Stimulated activated CD8-positive, alpha-beta memory T cell treated with anti-CD3 and anti-CD28 coated beads, Interleukin-2, amount 100 ng/mL, for 1 hour (primary cell): ENCODE measurements around the gene KCNT1.
"Not testable (repeated sequence)": the region's sequence is repeated elsewhere in the genome, so short reads cannot be mapped to it uniquely, and the experiment has no call there.

Experiments used
- DNase-seq, 2 donors: peaks; one replicate each; pipeline ENCODE4 v3.0.0-alpha.2; 2020; ENCODE audit warnings: low read depth in 2 of 2

The KCNT1 gene

DNA sequence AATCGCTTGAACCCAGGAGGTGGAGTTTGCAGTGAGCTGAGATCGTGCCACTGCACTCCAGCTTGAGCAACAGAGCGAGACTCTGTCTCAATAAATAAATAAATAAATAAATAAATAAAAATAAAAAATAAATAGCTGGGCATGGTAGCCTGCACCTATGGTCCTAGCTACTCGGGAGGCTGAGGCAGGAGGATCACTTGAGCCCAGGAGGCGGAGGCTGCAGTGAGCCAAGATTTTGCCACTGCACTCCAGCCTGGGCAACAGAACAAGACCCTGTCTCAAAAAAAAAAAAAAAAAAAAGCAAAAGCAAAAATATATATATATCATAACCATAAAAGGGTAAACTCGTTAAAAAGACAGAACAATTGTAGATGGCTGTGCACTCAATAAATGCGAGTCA lies 29.2 kb upstream of the KCNT1 start:
- not testable (repeated sequence) for DNase-seq

DNA sequence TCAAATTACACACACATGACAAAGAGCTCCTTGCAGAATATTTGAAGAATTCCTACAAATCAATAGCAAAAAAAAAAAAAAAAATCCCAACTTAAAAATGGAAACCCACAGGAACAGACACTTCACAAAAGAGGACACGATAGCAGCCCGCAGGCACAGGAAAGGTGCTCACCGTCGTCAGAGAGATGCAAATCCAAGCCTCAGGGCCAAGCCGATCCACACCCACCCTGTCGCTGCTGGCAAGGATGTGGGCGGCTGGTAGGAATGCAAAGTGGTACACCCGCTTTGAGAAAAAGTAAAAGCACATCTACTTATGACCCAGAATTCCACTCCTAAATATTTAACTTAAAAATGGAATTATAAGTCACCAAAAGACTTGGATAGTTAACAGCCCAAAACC lies 28.0 kb upstream of the KCNT1 start:
- no peak for DNase-seq

DNA sequence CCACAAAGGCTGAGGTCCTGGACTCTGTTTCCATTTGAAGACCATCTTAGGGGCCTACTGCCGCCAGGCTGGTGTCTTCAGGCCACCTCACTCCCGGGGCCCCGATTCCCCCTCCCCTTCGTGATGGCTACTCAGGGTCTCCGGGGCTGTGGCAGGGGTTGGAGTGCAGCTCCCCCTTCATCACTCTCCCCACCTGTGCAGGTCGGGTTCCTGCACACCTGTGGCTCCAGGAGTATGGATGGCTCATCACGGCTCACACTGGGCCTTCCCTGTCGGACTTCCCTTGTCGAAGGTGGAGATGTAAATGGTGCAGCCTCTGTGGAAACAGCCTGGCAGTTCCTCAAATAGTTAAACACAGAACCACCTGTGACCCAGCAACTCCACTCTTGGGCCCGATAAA lies 27.0 kb upstream of the KCNT1 start:
- no peak for DNase-seq

DNA sequence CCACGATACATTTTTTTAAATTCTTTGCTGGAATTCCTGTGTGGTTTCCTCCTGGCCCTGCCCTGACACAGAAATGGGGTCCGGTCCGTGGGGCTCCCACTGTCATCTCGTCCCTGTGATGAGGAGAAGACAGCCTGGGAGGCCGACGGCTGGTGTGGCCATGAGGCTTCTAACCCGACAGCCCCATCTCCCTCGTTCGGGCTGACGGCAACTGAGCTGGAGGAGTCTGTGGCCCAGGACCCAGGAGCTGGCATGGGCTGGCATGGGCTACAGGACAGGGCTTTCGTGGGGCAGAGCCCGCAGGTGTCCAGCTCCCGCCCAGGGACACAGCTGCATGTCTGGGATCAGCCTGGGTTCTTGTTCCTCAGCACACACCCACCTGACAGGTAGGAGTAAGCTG lies 25.1 kb upstream of the KCNT1 start:
- no peak for DNase-seq

DNA sequence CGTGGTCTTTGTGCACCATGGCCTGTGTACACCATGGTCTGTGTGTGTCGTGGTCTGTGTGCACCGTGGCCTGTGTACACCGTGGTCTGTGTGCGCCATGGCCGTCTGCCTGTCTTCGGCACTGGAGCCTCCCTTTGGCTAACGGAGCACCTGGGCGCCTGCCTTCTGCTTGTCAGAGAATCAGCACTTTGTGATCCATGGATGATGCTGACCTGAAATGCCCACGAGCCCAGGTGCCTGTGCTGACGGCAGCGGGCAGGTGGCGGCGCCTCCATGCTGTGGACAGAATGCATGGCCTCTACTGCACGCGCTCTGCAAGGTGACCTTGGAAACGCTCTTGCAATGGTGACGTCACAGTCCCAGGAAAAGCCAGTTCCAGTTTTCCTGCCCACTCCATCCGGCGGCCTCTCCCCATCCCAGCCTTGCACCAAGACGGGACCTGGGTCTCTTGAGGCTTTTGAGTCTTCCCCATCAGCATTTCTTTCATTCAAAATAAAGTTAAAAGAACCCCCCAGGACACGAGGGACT lies 24.3 kb upstream of the KCNT1 start:
- DNase-seq = no peak

DNA sequence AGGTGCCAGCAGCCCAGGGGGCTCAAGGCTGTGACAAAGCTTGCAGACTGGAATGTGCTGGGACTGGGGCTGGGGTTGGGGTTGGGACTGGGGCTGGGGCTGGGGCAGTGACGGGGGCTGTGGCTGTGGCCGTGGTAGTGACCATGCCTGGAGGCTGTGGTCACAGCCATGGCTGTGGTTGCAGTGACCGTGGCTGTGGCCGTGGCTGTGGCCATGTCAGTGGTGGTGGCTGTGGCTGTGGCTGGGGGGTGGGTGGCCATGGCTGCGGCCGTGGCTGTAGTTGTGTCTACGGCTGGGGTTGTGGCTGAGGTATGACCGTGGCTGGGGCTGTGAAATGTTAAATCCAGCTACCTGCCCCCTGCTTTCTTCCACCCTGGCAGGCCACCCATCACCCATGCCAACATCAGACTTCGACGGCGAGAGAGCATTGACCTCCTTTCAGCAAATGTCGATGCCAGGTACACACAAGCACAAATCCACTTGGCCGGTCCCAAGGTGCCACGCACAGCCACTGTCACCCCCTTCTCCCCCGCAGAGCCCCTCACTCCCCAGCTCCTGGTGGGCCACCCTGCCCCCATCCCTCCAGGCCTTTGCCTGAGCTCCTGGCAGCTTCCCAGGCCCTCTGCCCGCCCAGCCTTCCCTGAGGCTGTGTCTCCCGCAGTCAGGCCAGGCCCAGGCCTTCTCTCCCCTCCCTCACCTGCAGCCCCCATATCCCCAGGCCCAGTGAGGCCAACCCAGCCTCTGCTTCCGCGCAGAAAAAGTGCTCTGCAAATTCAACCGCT lies 23.6 kb upstream of the KCNT1 start:
- DNase-seq = no peak

DNA sequence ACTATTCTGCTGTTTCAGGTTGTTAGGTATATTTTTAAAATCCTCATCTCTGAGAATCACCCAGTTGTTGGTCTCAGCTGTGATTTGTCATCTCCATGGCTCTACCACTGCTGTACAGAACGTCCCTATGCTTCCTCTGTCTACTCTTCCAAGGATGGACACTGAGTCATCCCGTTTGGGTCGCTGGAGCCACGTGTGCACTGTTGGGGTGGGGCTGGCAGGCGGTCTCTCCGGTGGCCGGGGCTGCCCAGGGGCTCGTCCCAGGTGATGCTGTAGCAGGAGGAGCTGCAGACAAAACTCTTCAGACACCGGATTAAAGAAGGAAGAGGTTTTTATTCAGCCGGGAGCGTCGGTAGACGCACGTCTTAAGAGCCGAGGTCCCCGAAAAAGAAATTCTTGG lies 21.9 kb upstream of the KCNT1 start:
- no peak for DNase-seq

DNA sequence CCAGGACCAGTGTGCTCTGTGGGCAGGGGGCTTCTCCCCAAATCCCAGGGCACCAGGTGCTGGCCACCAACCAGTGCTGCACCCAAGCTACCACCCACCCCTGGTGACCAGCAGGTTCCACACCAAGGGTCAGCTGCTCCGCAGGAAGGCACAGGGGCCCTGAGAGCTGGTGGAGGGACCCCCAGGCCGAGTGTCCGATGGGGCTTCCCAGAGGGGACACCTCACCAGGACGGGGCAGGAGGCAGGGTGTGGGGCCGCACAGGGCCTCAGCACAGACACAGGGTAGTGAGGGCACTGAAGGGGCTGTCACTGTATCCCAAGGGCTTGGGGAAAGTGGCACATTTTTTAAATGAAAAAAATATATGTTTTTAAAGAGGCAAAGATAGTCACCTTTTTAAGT lies 20.8 kb upstream of the KCNT1 start:
- DNase-seq = no peak

DNA sequence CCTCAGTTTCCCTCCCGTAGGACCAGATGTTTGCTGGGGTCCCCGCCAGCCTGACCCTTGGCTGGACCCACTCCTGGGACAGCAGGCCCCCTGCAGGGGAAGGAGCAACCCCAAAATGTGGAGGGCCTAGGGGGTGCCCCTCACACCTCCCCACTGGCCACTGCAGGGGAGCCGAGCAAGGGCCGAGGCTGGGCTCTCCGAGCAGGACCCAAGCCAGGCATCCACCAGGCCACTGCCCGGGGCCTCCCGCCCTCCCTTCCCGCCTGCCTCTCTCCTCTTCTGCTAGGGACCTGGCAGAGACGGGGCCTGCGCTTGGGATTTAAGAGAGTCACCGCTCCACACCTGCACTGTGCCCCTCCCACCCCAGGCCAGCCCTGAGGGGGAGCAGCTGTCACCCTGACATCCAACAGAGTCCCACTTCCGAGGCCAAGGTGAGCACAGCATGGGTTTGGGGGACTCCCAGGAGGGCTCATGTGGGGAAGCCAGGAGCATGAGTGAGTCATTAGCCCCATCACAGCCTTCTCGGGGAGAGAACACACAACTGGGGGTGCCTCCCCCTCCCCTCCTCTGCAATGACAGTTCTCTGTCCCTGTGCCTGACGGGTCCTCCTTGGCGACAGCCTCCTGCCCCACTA lies 18.5 kb upstream of the KCNT1 start:
- no peak for DNase-seq

DNA sequence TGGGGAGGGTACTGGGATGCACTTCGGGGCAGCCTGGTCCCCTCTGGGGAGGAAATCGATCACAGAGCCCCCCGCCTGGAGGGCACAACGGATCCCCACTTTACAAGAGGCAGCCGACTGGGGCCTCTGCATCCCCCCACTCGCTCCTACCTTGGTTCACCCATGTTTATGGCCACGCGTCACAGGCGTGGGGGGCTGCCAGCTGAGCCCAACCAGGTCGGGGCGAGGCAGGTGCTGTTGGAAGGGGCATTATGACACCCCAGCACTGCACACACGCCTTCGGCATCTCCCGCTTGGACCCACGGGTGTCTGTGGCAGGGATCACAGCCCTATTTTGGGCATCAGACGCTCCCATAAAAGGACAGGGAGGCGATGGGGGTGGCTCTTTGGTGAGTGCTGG lies 17.3 kb upstream of the KCNT1 start:
- DNase-seq = no peak

DNA sequence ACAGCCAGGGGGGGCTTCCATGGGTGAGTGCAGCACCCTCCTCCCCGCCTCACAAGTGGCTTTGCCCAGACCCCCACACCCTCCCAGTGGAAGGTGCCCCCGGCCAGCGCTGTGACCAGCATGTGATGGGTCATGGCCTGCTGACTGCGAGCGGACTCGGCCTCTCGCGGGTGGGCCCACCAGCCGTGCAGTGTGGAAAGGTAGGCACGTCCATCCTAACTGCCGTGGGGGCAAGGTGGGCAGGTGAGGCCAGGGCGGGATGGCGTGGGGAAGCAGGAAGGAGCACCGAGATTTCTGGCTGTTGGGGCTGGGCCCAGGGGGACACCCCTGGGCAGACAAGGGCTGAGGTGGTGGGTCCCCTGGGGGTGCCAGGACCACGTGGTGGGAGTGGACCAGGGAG lies 14.8 kb upstream of the KCNT1 start:
- DNase-seq = no peak

DNA sequence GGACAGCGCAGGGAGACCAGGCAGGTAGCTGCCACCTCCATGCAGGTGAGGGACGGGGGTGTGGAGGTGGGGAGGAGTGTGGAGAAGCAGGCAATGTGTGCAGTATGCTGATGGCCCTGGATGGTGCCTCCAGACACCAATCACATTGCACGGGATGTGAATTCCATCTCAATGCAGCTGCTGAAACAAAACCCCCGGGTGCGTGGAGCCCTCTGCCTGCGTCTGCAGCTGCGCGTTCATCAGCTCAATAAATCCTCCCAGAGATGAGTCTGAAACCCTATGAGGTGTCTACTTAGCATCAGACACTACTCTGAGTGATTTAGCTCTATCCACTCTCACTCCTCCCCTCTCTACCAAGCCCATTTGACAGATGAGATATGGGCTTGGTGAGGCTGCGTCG lies 13.0 kb upstream of the KCNT1 start:
- DNase-seq = no peak

DNA sequence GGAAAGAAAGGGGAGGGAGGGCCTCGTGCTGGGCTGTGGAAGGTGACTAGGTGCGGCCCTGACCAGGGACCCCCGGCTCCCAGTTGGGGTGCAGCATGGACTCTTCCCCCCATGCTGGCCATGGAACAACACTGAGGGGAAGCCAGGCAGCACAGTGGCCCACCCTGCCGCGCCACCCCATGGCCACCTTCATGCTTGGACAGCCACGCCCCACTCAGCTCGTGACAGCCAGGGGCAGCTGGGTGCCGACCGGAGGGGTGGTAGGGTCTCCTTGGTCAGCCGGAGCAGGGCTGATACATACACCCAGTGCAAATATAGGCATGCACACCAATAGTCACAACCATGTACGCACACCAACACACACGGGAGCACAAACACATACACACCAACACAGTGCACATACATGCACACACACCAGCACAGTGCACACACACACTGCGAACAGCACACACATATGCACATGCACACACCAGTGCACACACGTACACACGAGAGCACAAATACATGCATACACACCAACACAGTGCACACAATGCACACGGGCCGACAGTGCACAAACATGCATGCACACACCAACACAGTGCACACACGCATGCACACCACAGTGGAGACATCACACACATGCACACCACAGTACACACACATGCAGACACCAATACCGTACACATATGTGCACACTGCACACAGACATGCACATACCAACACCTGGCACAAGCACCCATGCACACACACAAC lies 11.0 kb upstream of the KCNT1 start:
- no peak for DNase-seq

DNA sequence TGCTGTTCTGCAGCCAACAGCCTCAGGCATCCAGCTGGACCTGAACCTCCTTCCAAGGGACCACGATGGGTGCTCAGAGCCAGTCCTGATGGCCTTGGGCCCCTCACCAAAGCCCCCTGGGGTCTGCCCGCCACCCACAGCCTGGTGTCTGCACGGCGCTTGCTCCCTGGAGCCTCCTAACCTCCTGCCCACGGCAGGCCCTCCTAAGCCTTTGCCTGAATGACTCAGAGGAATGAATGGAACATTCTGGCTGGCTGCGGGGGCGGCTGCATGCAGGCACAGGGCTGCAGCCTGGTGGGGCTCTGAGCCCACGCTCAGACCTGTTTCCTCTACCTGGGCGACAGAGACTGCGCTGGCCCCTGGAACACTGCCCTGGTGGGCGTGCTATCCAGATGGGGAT lies 9.6 kb upstream of the KCNT1 start:
- DNase-seq = no peak

DNA sequence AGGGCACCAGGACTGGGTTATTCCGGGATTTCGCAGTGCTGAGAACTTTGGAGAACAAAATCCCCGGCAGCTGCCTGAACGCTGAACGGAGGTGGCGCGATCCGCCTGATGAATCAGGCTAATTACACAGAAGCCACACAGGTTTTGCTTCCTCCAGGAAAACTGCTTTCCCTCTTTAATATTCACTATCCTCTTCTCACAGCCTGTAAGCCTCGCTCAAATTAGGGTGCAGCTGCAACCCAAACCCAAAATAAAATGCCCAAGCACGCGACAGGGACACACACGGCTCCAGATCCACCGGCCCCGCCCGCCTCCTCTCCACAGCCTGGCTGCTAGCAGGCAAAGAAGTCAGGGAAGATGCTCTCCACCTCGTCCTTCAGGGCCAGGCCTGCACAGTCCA lies 8.7 kb upstream of the KCNT1 start:
- no peak for DNase-seq

DNA sequence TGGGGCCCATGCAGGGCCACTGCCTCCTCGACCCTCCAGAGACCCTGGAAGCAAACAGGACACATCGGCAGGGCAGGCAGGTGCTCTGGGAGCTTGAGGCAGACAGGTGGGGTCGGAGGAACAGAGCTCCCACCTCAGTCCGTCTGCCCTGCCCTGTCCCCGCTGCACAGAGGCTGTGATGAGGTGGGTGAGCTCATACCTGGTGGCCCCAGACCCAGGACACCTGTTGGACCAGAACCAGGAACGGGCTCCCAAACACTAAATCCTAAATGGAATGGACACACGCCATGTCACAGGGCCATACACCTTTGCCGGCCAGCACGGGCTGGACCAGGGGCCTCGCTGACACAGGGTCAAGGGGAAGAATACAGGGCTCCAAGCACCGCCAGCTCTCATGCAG lies 8.2 kb upstream of the KCNT1 start:
- no peak for DNase-seq

DNA sequence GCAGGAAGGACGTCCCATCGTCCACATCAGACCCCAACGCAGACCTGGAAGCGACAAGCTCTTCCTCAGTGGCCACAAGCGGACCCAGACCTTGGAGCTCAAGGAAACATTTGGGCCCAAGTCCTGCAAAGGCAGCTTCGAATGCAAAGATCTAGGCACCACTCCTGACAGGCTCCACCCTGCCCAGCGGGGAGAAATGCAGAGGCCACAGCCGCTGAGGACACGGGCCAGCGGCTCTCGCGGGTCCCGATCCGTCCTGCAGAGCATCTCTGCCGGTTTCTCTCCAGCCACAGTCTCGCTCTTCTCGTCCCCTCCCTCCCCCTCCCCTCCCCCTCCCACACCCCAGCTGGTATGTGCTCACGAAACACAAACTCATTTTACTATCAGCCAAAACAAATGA lies 7.6 kb upstream of the KCNT1 start:
- DNase-seq = no peak

DNA sequence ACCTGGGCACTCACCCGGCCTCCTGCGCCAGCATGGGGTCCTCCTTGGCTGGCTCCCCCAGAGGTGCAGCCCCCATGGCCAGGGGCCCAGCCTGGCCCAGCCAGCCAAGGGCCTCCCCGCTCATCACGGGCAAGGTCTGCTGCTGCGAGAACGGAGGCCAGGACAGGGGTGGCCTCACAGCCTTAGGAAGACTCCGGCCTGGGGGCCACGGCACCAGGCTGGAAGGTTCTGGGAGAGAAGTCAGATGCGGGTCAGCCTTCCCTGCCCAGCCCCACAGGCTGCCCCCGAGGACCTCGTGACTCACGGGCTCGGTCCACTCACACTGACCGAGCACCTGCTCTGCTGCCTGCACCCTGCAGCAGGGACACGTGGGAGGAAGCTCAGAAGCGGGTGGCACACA lies 6.9 kb upstream of the KCNT1 start:
- DNase-seq = no peak

DNA sequence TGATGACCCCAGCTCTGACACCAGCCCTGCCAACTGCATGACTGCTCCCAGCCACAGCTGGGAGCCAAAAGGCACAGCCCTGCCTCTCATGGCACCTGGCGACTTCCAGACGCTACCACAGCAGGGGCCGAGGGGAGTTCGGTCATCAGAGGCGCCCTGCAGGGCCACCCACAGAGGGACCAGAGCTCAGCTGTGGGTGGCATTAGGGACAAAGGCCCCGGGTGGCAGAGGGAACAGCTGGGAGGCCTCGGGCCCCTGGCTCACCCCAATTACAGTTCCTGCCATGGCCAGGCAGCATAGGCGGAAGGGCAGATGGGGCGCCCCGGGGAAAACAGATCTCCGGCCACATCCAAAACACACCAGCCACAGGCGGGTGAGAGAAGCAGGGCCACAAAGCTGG lies 6.3 kb upstream of the KCNT1 start:
- no peak for DNase-seq

DNA sequence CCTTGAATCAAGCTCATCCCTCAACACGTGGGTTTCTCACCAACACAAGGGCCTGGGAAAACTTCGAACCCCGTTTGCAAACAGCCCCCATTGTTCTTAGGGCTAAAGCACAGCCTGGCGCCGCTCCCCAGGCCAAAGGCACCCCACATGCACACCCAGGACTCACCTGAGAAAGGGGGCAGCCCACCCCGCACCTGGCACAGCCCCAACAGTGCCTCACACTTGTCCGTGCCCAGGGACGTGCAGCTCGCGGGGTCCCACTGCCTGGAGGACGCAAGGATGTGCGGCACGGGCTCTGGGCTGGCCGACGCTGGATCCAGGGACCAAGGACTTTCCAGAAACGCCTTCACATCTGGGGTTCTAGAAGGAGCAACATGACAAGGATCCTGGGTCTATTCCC lies 5.5 kb upstream of the KCNT1 start:
- no peak for DNase-seq

DNA sequence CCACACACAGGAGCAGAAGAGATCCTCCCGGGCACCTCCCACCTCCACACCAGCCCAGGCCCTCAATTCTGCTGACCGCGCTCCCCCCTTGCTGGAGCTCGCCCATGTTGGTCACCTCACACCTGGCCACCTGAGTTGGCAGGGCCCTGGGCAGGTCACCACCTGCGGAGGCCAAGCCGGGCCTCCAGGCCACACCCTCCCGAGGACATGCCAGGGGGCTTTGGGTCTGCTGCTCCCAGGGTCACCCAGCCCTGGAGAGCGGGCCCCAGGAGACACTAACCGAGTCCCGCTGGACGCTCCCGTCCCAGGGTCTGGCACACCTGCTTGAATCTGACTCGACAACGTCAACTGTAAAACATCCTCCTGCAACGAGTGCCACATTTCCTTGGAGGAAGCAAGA lies 4.8 kb upstream of the KCNT1 start:
- DNase-seq = no peak

DNA sequence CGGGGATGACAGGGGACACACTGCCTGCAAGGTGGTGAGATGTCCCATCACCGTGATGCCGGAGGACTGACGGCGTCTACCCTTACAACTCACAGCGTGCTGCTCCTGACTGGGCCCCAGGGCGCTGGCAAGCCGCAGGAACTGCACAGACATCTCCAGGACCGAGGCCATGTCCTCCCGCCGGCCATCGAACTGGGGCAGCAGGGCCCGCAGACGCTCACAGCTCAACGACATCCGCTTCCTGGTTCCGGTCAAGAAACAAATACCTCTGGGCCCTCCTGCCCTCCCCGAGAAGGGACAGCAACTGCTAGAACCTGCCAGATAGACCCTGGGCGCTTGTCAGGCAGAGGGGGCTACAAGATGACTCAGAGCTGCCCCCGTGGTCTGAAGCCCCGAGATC lies 3.7 kb upstream of the KCNT1 start:
- DNase-seq = no peak

DNA sequence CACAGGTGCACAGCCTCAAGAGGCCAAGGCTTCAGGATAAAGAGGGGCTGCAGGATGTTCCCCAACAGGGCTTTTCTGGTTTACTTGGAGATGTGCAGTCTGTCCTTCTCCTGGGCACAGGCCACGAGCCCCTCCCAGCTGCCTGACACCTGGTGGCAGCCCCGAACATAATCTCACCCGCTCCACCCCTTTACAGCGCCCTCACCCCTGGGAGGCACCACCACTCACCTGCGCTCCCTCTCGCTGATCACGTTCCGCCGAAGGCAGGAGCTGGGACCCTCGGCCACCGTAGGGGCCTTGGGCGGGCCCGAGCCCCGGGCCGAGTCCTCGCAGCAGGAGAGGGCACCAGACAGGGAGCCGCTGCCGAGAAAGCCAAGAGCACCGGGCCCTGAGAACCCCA lies 3.2 kb upstream of the KCNT1 start:
- DNase-seq = no peak
